ENCODE results near the gene UBASH3A.

DNA sequence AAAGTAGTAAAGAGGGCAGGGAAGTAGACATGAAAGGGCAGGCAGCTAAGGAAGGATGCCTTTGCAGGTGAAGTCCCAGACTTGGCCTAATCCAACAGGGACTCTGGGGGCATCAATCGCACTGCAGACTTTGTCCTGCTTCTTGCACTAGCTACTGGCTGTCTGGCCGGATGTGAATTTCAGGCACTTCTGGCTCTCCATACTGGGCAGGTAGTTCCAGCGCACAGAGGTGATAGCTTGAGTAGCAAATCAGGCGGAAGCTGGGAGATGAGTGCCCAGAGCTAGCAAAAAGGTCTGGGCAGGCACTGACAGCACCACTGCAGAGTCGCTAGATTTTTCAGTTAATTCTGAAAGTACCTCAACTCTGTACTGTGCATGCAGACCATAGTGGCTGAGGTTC, 91.3 kb downstream of the UBASH3A start:
- no peak for TF ChIP-seq CTCF (IDR thresholded peaks at IDR 0.05; ENCODE audit: borderline replicate concordance, extremely low read depth, low read length, poor library complexity, severe bottlenecking)
- no peak for TF ChIP-seq EZH2 (IDR thresholded peaks at IDR 0.05; ENCODE audit: borderline replicate concordance, low read depth, low read length, severe bottlenecking)
